D341Med (cell line): ENCODE measurements around the gene MED13.

Source experiments
- DNase-seq: peaks from one replicate; pipeline ENCODE4 v3.0.0; 2012; ENCODE audit warnings: low spot score

MED13 gene

GRCh38 chr17:62064791-62065563, at the start of gene MED13:
TSS of gene MED13 (minus strand) at chr17:62065278. CDS start at chr17:62065205, 73 bp downstream.
- peak; percentile 85 for DNase-seq

- DNase-seq, result peak; percentile 51
Measured at GRCh38 chr17:62112229-62112628, 47.2 kb upstream of the MED13 start.

- no peak for DNase-seq
Measured at GRCh38 chr17:62111562-62112171, 46.6 kb upstream of the MED13 start.

- no peak for DNase-seq
Measured at GRCh38 chr17:62110923-62111484, 45.9 kb upstream of the MED13 start.

- DNase-seq, result no peak
Measured at GRCh38 chr17:62109924-62110323, 44.8 kb upstream of the MED13 start.

GRCh38 chr17:62109378-62109902, 44.4 kb upstream of the MED13 start:
- peak; percentile 89 for DNase-seq

GRCh38 chr17:62105861-62106260, 40.8 kb upstream of the MED13 start:
- peak; percentile 14 for DNase-seq

- peak; percentile 6 for DNase-seq
Measured at GRCh38 chr17:62105357-62105756, 40.3 kb upstream of the MED13 start.

GRCh38 chr17:62101515-62101914, 36.4 kb upstream of the MED13 start:
- DNase-seq, result no peak

- peak; percentile 14 for DNase-seq
Measured at GRCh38 chr17:62101090-62101489, 36.0 kb upstream of the MED13 start.

GRCh38 chr17:62100055-62100454, 35.0 kb upstream of the MED13 start:
- no peak for DNase-seq

GRCh38 chr17:62099532-62099931, 34.5 kb upstream of the MED13 start:
- no peak for DNase-seq

- no peak for DNase-seq
Measured at GRCh38 chr17:62098623-62099231, 33.6 kb upstream of the MED13 start.

- no peak for DNase-seq
Measured at GRCh38 chr17:62096401-62096670, 31.3 kb upstream of the MED13 start.

- DNase-seq, result no peak
Measured at GRCh38 chr17:62094175-62094574, 29.1 kb upstream of the MED13 start.

GRCh38 chr17:62093188-62094155, 28.4 kb upstream of the MED13 start:
- peak; percentile 8 for DNase-seq

- no peak for DNase-seq
Measured at GRCh38 chr17:62092784-62093183, 27.7 kb upstream of the MED13 start.

GRCh38 chr17:62091804-62092203, 26.7 kb upstream of the MED13 start:
- DNase-seq, result peak; percentile 8

- no peak for DNase-seq
Measured at GRCh38 chr17:62090868-62091267, 25.8 kb upstream of the MED13 start.

- DNase-seq, result peak; percentile 21
Measured at GRCh38 chr17:62090021-62090824, 25.1 kb upstream of the MED13 start.

GRCh38 chr17:62089334-62089733, 24.3 kb upstream of the MED13 start:
- no peak for DNase-seq
